IMR-90 (cell line): Measurements from ENCODE around the gene FRMPD4. TPM values are rescaled to one million over a fixed set of nuclear protein-coding genes. Genes with fewer than 3 reads are reported as not detected.

Source experiments
- ATAC-seq: fragments of 200-7000 bp; cut with Tn5 transposase; 2 replicates; pipeline ENCODE4 v1.9.1; 2020; ENCODE audit warnings: low read depth, mild to moderate bottlenecking, moderate library complexity
- BruUV-seq: library from RNA; stranded (reverse); fragments of 400-500 nt; replicated peaks from 2 replicates; lab custom pipeline; 2021; lab: Mats Ljungman, UMichigan
- CTCF ChIA-PET: fragments of 300-600 bp; formaldehyde crosslinking; extraction: SDS; loops from one replicate; lab custom pipeline; 2021; ENCODE audit warnings: antibody characterized with exemption; lab: Yijun Ruan, JAX
- POLR2A ChIA-PET: fragments of 300-600 bp; sonication (Branson Sonifier 250); formaldehyde crosslinking; loops from one replicate; lab custom pipeline; 2022; ENCODE audit warnings: antibody characterized with exemption; ENCODE audit not compliant: unreplicated experiment; lab: Charles Lee
- DNase-seq: peaks from one replicate; pipeline ENCODE4 v3.0.0; 2013
- H2AFZ ChIP-seq: replicated peaks from 2 replicates; pipeline ENCODE3; 2013; ENCODE audit warnings: low read length, mild to moderate bottlenecking; ENCODE audit not compliant: poor library complexity
- H2AK5ac ChIP-seq: 2 replicates; pipeline ENCODE4 v1.6.1; 2013; ENCODE audit warnings: low read depth, low read length, inconsistent platforms
- H2AK9ac ChIP-seq: replicated peaks from 2 replicates; pipeline ENCODE3; 2013; ENCODE audit warnings: mild to moderate bottlenecking, low read depth, low read length, moderate library complexity; ENCODE audit not compliant: poor library complexity
- H2BK120ac ChIP-seq: 2 replicates; pipeline ENCODE4 v1.6.1; 2013; ENCODE audit warnings: low read depth, low read length, inconsistent platforms
- H2BK15ac ChIP-seq: 3 replicates; pipeline ENCODE4 v1.6.1; 2013; ENCODE audit warnings: low read depth, low read length, inconsistent platforms
- H2BK20ac ChIP-seq: 2 replicates; pipeline ENCODE4 v1.6.1; 2013; ENCODE audit warnings: low read depth, mild to moderate bottlenecking, inconsistent platforms, low read length, moderate library complexity
- H2BK5ac ChIP-seq: 2 replicates; pipeline ENCODE4 v1.6.1; 2013; ENCODE audit warnings: mild to moderate bottlenecking, low read depth, low read length, inconsistent platforms; ENCODE audit not compliant: poor library complexity, severe bottlenecking
- H3K14ac ChIP-seq: replicated peaks from 2 replicates; pipeline ENCODE4 v1.6.1; 2013; ENCODE audit warnings: low read depth, low read length, inconsistent platforms
- H3K18ac ChIP-seq: 2 replicates; pipeline ENCODE4 v1.6.1; 2013; ENCODE audit warnings: low read depth, low read length, control low read depth
- H3K23ac ChIP-seq: 2 replicates; pipeline ENCODE4 v1.6.1; 2013; ENCODE audit warnings: low read depth, low read length, inconsistent platforms
- H3K27ac ChIP-seq: 2 replicates; pipeline ENCODE4 v1.5.1; 2013; ENCODE audit warnings: mild to moderate bottlenecking, control low read depth, low read length; ENCODE audit not compliant: insufficient read depth
- H3K27me3 ChIP-seq: 2 replicates; pipeline ENCODE4 v1.6.1; 2013; ENCODE audit warnings: low read length; ENCODE audit not compliant: control insufficient read depth, insufficient read depth
- H3K36me3 ChIP-seq: 2 replicates; pipeline ENCODE4 v1.6.1; 2013; ENCODE audit warnings: low read length, mixed read lengths; ENCODE audit not compliant: control insufficient read depth, insufficient read depth
- H3K4ac ChIP-seq: 2 replicates; pipeline ENCODE4 v1.6.1; 2013; ENCODE audit warnings: low read depth, low read length, inconsistent platforms
- H3K4me1 ChIP-seq: 2 replicates; pipeline ENCODE4 v1.6.1; 2013; ENCODE audit warnings: low read length, mixed read lengths; ENCODE audit not compliant: control insufficient read depth, insufficient read depth
- H3K4me2 ChIP-seq: 2 replicates; pipeline ENCODE4 v1.6.1; 2013; ENCODE audit warnings: low read depth, mild to moderate bottlenecking, control low read depth, low read length, moderate library complexity
- H3K4me3 ChIP-seq: 2 replicates; pipeline ENCODE4 v1.5.1; 2013; ENCODE audit warnings: low read depth, mild to moderate bottlenecking, control low read depth, low read length, moderate library complexity; ENCODE audit not compliant: insufficient read depth
- H3K56ac ChIP-seq: 2 replicates; pipeline ENCODE4 v1.6.1; 2013; ENCODE audit warnings: low read length, inconsistent platforms; ENCODE audit not compliant: insufficient read depth; ENCODE audit errors: extremely low read depth
- H3K79me1 ChIP-seq, 2 experiments: 2 replicates each; pipeline ENCODE4 v1.6.1; 2013; ENCODE audit warnings: low read length in 2 of 2, inconsistent platforms in 1 of 2, low read depth in 1 of 2
- H3K9ac ChIP-seq: 2 replicates; pipeline ENCODE4 v1.6.1; 2013; ENCODE audit warnings: low read depth, low read length, control low read depth
- H3K9me1 ChIP-seq: 2 replicates; pipeline ENCODE4 v1.6.1; 2013; ENCODE audit warnings: low read length, inconsistent platforms; ENCODE audit not compliant: insufficient read depth
- H3K9me3 ChIP-seq: 2 replicates; pipeline ENCODE4 v1.6.1; 2013; ENCODE audit warnings: low read length; ENCODE audit not compliant: control insufficient read depth, insufficient read depth
- H4K20me1 ChIP-seq: 2 replicates; pipeline ENCODE4 v1.6.1; 2013; ENCODE audit warnings: low read length, inconsistent platforms; ENCODE audit not compliant: insufficient read depth
- H4K5ac ChIP-seq: 2 replicates; pipeline ENCODE4 v1.6.1; 2013; ENCODE audit warnings: mild to moderate bottlenecking, low read depth, low read length, control low read depth
- H4K8ac ChIP-seq, 2 experiments: 2 replicates each; pipeline ENCODE4 v1.6.1; 2013; ENCODE audit warnings: low read depth in 2 of 2, low read length in 2 of 2, control low read depth in 1 of 2, inconsistent platforms in 1 of 2
- H4K91ac ChIP-seq: 2 replicates; pipeline ENCODE4 v1.6.1; 2013; ENCODE audit warnings: low read depth, low read length, inconsistent platforms; ENCODE audit not compliant: insufficient read depth
- CEBPB ChIP-seq: IDR thresholded peaks from 2 replicates; pipeline ENCODE4 v1.6.1; 2012; ENCODE audit warnings: low read depth, low read length, improper control_type of control experiment
- ELK1 ChIP-seq: fragments of 150-350 bp; IDR thresholded peaks from 2 replicates; pipeline ENCODE4 v1.6.1; 2016; ENCODE audit warnings: low read depth, mild to moderate bottlenecking, low read length, moderate library complexity, borderline replicate concordance
- FOS ChIP-seq: fragments of 150-350 bp; IDR thresholded peaks from 2 replicates; pipeline ENCODE4 v1.6.1; 2016; ENCODE audit warnings: low read depth, low read length
- MXI1 ChIP-seq: IDR thresholded peaks from 2 replicates; pipeline ENCODE4 v1.6.1; 2012; ENCODE audit warnings: low read depth, mild to moderate bottlenecking, low read length, moderate library complexity, borderline replicate concordance
- WGBS, 2 experiments: methylation state at CpG; one replicate each; pipeline versions ENCODE4 v1.1.5 to v1.1.7; 2013; ENCODE audit warnings: missing lambda C conversion rate in 2 of 2; ENCODE audit not compliant: insufficient read length in 1 of 2; ENCODE audit errors: extremely low coverage in 2 of 2; 5-methylcytosine and 5-hydroxymethylcytosine counted together
- dilution Hi-C: fragments of 300-500 bp; cut with HindIII; formaldehyde crosslinking; loops from one replicate; pipeline ENCODE4 v1.14.3; 2018; ENCODE audit warnings: low sequenced_read_pairs; ENCODE audit not compliant: unreplicated experiment
- in situ Hi-C: fragments of 300-500 bp; cut with MboI; formaldehyde crosslinking; loops from 3 replicates; pipeline ENCODE4 v1.14.3; 2019; ENCODE audit warnings: low sequenced_read_pairs, inconsistent platforms, mixed read lengths
- intact Hi-C: fragments of 100-400 bp; cut with micrococcal nuclease; formaldehyde crosslinking; loops from 2 replicates; pipeline ENCODE4 v1.10.0; 2022
- polyA plus RNA-seq, 3 experiments: library from polyadenylated mRNA; depleted of rRNA; stranded (reverse); fragments of >200 nt; gene quantifications; 2 replicates each; pipeline ENCODE4 v1.2.3, GENCODE V29; 2012; ENCODE audit warnings: low replicate concordance in 1 of 3
- total RNA-seq: library from RNA; depleted of rRNA; stranded (reverse); fragments of >200 nt; gene quantifications from 2 replicates; pipeline ENCODE4 v1.2.3, GENCODE V29; 2012

The FRMPD4 gene
- total and polyA plus RNA-seq, 2 of the 4 experiments (the other 2 are of a cell fraction), result 0.53 to 1.1 TPM

GRCh38 chrX:12489341-12489740 is 351.1 kb downstream of the FRMPD4 start:
- no peak overlapping the region for H2BK20ac ChIP-seq
- H3K27ac ChIP-seq, result no peak overlapping the region
- no peaks in the 10 kb centered on the region for H3K27me3 ChIP-seq
- no peak overlapping the region for H3K23ac ChIP-seq
- no peak for ATAC-seq
- H2BK120ac ChIP-seq, result no peak overlapping the region
- H2BK5ac ChIP-seq, result no peak overlapping the region
- in situ Hi-C loops (no loop called here), dilution Hi-C loops (no loop called here), intact Hi-C loops (no loop called here)
- H3K56ac ChIP-seq, result no peak overlapping the region
- H3K4me2 ChIP-seq, result no peak overlapping the region
- no peak overlapping the region for H2BK15ac ChIP-seq
- BruUV-seq, result no TSS peak
- DNase-seq, result peak; percentile 8
- no peaks in the 10 kb centered on the region for H4K20me1 ChIP-seq
- H3K9ac ChIP-seq, result no peak overlapping the region
- no peak overlapping the region for H3K18ac ChIP-seq
- no peak overlapping the region for H2AK9ac ChIP-seq
- no peak overlapping the region for H4K8ac ChIP-seq
- no peaks in the 10 kb centered on the region for H3K4me1 ChIP-seq
- ChIA-PET CTCF (no interaction called here), POLR2A (no interaction called here)
- H4K91ac ChIP-seq, result no peak overlapping the region
- H3K4ac ChIP-seq, result no peak overlapping the region
- no peak overlapping the region for H2AFZ ChIP-seq
- H2AK5ac ChIP-seq, result no peak overlapping the region
- no peaks in the 10 kb centered on the region for H3K9me1 ChIP-seq
- H3K79me1 ChIP-seq, result no peaks in the 10 kb centered on the region
- H3K9me3 ChIP-seq, result no peaks in the 10 kb centered on the region; the same call in 1 of the 2 replicates
- 40% methylated on average over 1 of the region's 3 CpGs; no CpG with 5 or more reads in 1 of the 2 experiments for WGBS, 2 experiments
- no peak overlapping the region for H3K4me3 ChIP-seq
- no peak overlapping the region for H3K14ac ChIP-seq
- no peak overlapping the region for H4K5ac ChIP-seq
- TF ChIP-seq ELK1, result no peak
- TF ChIP-seq MXI1, result no peak
- TF ChIP-seq CEBPB, result no peak
- 0 out of 2 replicates have a peak, but pooled peaks have one; percentile 18 for TF ChIP-seq FOS
- H3K36me3 ChIP-seq, result no peaks in the 10 kb centered on the region
